WI38 (cell line): ENCODE results near the gene BCL7A.

ENCODE experiments used
- H3K4me3 ChIP-seq: 2 replicates; pipeline ENCODE4 v1.5.1; 2011; ENCODE audit warnings: low read depth, mild to moderate bottlenecking, control low read depth, low read length
- TF ChIP-seq, protein P1 (sequence below): IDR thresholded peaks from 2 replicates; pipeline ENCODE4 v1.5.1; 2012; ENCODE audit warnings: low read depth, mild to moderate bottlenecking, control low read depth, low read length

BCL7A gene

DNA sequence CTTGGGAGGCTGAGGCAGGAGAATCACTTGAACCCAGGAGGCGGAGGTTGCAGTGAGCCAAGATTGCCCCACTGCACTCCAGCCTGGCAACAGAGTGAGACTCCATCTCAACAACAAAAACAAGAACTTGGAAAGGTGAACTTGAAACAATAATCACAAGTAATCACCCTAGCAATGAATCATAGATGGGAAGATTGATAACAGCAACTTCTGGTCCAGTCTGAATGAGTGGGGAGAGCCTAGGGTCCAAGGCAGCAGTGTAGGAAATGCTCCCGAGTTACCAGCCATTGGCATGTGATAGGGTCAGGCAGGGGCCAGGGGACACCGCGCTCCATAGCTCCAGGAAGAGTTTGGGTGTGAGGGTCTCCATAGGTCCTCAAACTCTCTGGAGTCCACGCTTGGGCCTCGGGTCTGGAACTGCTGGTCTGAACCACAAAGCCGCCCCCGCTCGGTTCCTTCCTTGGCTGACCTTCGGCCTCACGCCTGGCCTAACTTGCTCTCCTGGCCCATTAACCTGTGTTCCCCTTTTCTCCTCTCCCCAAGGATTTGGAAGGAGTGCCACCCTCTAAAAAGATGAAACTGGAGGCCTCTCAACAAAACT is 37.0 kb downstream of the BCL7A start:
- TF ChIP-seq, protein P1, sequence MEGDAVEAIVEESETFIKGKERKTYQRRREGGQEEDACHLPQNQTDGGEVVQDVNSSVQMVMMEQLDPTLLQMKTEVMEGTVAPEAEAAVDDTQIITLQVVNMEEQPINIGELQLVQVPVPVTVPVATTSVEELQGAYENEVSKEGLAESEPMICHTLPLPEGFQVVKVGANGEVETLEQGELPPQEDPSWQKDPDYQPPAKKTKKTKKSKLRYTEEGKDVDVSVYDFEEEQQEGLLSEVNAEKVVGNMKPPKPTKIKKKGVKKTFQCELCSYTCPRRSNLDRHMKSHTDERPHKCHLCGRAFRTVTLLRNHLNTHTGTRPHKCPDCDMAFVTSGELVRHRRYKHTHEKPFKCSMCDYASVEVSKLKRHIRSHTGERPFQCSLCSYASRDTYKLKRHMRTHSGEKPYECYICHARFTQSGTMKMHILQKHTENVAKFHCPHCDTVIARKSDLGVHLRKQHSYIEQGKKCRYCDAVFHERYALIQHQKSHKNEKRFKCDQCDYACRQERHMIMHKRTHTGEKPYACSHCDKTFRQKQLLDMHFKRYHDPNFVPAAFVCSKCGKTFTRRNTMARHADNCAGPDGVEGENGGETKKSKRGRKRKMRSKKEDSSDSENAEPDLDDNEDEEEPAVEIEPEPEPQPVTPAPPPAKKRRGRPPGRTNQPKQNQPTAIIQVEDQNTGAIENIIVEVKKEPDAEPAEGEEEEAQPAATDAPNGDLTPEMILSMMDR = no peak
- H3K4me3 ChIP-seq = no peak overlapping the region

DNA sequence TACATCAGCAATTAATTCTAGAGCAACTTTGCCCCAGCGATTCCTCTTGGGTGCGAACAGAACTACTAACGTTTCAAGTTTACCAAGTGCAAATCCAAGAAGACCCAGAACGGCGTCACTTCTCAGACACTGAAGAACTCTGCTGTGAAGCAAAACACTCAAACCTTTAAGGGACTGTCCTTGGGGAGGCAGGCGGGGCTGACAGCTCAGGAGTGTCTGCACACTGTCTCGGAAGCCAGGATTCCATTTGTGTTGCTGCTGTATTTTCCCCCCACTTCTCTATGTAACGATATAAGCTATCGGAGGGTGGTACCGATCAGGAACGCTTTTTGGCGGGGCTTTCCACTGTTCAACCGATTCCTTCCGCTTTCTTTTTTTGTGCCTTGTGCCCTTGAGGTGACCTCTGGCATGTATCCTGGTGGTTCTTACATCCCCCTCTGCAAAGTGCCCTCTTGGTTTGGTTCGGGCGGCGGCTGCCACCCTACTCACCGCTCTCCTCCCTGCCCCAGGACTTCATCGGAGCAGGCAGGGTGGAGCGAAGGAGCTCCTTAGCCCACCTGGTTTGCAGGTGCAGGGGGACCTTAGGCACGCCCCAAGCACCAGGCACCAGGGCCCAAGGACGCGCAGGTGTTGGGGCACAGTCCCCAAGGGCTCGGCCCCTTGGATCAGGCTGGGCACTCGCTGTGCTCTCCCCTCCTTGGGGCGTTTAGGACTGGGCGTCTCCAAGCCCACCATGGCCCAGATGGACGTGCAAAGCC is 37.7 kb downstream of the BCL7A start:
- TF ChIP-seq, protein P1 = no peak
- H3K4me3 ChIP-seq = no peak overlapping the region

DNA sequence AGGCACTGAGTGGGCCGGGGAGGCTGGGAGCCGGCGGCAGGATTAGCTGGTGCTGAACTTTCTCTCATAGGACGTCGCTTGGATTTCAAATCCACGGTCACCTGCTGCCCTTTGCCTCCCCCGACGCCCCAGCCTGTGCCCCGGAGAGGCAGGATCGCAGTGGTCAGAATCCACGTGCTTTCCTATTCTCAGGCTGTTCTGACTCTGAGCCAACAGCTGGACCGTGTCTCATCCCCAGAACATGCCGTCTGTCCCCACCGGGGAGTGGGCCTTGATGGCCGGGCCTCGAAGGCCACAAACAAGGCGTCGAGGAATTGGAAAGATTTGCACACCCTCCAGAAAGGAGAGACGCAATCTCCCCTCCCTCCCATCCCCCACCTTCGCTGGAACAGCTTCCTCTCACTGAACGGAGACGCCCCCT is 38.4 kb downstream of the BCL7A start:
- H3K4me3 ChIP-seq = no peak overlapping the region
- TF ChIP-seq, protein P1 = no peak

DNA sequence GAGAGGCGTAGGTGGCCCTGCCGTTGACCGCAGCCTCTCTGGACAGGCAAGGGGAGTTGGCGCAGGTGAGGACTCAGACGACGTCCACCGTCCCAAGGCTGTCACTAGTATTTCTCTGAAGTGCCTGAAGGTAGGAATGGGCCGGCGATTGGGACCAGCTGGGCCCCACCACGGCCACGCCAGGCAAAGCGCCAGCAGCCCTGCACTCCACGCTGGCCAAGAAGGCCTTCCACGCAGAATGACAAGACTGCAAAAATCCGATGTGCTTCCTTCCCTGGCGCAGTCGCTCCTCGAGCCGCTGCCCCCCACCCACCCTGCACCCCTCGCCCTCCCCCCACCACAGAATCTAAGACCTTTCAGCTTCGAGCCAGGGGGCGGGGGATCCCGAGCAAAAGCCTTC is 39.6 kb downstream of the BCL7A start:
- no peak overlapping the region for H3K4me3 ChIP-seq
- TF ChIP-seq, protein P1 = no peak

DNA sequence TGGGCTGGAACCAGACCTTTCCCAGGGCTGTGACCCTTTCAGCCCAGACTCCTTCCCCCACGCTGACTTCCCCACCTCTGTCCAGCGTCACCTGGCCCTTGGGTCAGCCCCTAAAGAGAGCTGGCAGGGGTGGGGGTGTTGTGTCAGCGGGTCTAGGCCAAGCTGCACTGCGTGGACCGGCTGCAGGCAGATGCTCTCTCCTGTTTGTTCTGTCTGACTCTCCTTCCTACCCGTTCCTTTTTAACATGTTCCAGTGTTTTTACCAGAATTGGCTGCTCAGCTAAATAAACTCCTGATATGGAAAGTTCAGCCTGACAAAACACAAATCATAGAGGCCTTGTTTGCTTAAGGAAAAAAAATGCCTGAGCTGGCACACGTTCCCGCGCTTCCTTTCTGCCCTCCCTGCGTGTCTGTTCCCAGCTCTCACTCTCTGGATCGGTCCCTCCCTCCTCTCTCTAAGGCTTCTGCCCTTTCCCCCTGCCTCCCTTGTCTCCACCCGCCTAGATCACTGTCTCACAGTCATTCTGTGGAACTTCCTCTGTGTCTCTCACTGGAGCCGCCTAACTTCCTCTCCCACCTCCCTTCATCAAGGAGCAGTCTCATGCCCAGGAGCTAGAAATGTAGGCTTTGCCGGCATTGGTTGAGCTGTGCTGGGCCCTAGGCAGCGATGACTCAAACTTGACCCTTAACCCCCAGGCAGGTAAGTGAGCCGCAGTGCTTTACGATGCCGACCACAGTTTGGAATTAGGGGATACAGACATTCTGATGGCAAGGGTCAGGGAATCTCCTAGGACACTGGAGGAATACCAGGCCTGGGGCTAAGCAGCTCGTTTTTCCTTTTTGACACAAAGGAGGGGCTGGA is 41.4 kb downstream of the BCL7A start:
- TF ChIP-seq, protein P1 = no peak

DNA sequence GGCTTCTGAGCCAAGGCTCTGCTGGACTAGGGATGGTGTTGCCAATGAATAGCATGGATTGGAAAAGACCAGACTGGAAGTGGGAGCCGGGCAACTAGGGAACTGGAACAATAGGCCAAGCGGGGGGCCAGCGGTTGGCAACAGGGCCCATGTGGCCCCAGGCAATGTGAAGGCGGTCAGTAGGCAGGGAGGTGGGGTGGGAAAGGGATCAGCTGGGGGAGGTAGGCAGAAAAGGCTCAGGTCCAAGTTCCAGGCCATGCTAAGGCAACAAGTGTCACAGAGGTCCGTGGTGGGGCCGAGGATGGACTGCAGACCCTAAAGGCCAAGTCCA is 42.0 kb downstream of the BCL7A start:
- TF ChIP-seq, protein P1 = no peak
- H3K4me3 ChIP-seq = no peak overlapping the region

More for the DNA sequence above, 41.4 kb downstream of the BCL7A start:
- no peak overlapping the region for H3K4me3 ChIP-seq
